Measurements from ENCODE around the gene SAFB. TPM values are rescaled to one million over a fixed set of nuclear protein-coding genes. Genes with fewer than 3 reads are reported as not detected.

SAFB gene
- polyA plus RNA-seq, 2 of the 4 experiments (the other 2 are of a cell fraction) = 55.0 to 74.0 TPM

DNA sequence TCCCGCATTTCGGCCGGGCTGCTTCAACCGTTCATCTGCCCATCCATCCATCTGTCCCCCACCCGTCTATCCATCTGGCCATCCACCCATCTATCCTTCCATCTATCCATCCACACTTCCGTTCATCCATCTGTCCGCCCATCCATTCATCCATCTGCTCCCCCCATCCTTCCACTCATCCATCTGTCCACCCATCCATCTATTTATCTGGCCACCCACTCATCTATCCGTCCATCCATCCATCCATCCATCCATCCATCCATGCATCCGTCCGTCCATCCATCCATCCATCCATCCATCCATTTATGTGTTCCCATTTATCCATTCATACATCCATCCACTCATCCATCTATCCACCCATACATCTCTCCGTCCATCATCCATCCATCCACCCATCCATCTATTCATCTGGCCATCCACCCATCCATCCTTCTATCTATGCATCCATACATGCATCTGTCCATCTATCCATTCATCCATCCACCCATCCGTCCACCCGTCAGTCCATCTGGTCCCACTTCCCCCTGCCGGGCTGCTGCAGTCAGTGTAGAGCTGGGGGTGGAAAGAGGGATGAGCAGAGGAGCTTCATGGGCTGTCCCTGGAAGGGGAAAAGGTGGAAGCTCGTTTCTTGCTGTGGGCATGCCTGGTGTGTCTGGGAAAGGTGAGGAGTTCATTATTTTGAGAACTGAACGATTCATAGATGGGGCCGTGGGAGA is 58.7 kb downstream of the SAFB start:
- peak overlapping the region; percentile 91 for H3K4me2 ChIP-seq
- POLR2A ChIA-PET = no interaction called here
- 80% methylated on average over 17 of the region's 17 CpGs for WGBS (ENCODE audit: missing lambda C conversion rate)
- peaks cover 9% of the 10 kb centered on the region; the same call in 1 of the 3 replicates for H3K4me1 ChIP-seq
- H3K27ac ChIP-seq = peak overlapping the region; percentile 88 to 95; a peak in 4 of 6 replicates
- H3K9me3 ChIP-seq = no peaks in the 10 kb centered on the region
- ATAC-seq (no peak), DNase-seq (ENCODE audit: low read depth in 1 of 2, low spot score in 1 of 2) (no peak), FAIRE-seq (no peak)
- CTCF ChIA-PET = interaction anchor here (0.8 to 1.9 kb wide), 2 partner anchors 8 to 38 kb away, joined by 4 read pairs; partner anchors contain the start of genes LONP1 and RPL36
- TF ChIP-seq CEBPB (IDR thresholded peaks at IDR 0.05) = no peak
- TF ChIP-seq HOXB13 (CRISPR knock-in tag; IDR thresholded peaks at IDR 0.05; ENCODE audit: low read depth) = no peak
- TF ChIP-seq ZC3H11A (IDR thresholded peaks at IDR 0.05) = no peak
- TF ChIP-seq JUN (IDR thresholded peaks at IDR 0.05) = no peak
- TF ChIP-seq MAX (IDR thresholded peaks at IDR 0.05) = no peak
- peak overlapping the region; percentile 76 for H3K4me3 ChIP-seq

GRCh38 chr19:5682107-5682482 is 59.2 kb downstream of the SAFB start:
- Histone ChIP-seq H3K4me3 (no peak overlapping the region), H3K4me2 (no peak overlapping the region), H3K4me1 (peaks cover 9% of the 10 kb centered on the region; the same call in 1 of the 3 replicates), H3K9me3 (no peaks in the 10 kb centered on the region), H3K27ac (no peak overlapping the region)
- ATAC-seq (no peak), FAIRE-seq (no peak), DNase-seq (ENCODE audit: low read depth in 1 of 2, low spot score in 1 of 2) (no peak)
- TF ChIP-seq RAD21 (conservative IDR thresholded peaks at IDR 0.05 in 1 of 2, IDR thresholded peaks at IDR 0.05 in 1 of 2) (no peak), SREBF2 (IDR thresholded peaks at IDR 0.05) (no peak), EHF (CRISPR knock-in tag; IDR thresholded peaks at IDR 0.05) (no peak), BCL3 (IDR thresholded peaks at IDR 0.05) (no peak), ATOH8 (CRISPR knock-in tag; IDR thresholded peaks at IDR 0.05; ENCODE audit: low read depth) (no peak), HOXB13 (CRISPR knock-in tag; IDR thresholded peaks at IDR 0.05; ENCODE audit: low read depth) (no peak), HES2 (IDR thresholded peaks at IDR 0.05) (no peak)
- WGBS (ENCODE audit: missing lambda C conversion rate) = 50% methylated on average over 3 of the region's 3 CpGs
- ChIA-PET POLR2A (interaction anchor here (0.6 kb wide), 1 partner anchor 22 kb away, joined by 4 read pairs; no protein-coding TSS in a partner anchor), CTCF (interaction anchor here (0.8 to 1.9 kb wide), 2 partner anchors 8 to 38 kb away, joined by 4 read pairs; partner anchors contain the start of genes LONP1 and RPL36)

DNA sequence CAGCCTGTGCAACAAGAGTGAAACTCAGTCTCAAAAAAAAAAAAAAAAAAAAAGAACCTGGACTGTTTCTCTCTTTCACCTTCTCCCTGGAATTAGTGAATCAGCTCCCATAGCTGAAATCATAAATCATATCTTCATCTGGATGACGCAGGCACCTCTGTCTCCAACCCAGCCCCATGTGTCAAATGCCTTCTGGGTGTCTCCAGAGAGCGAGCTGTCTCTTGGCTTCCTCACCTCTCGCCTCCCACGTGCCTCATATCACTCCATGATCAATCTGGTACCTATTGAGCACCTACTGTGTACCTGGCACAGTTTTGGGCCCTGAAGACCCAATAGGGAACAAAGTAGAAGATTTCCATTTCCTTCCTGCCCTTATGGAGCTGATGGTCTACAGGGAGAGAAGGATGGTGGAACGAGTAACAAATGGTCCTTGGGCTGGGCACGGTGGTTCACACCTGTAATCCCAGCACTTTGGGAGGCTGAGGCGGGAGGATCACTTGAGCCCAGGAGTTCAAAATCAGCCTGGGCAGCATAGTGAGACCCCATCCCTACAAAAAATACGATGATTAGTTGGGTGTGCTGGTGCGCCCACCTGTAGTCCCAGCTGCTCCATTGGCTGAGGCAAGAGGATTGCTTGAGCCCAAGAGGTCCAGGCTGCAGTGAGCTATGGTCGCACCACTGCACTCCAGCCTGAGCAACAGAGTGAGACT is 60.4 kb downstream of the SAFB start:
- TF ChIP-seq FOSL2 (IDR thresholded peaks at IDR 0.05) (no peak), FOSL2 (CRISPR knock-in tag; IDR thresholded peaks at IDR 0.05) (no peak), ZFP36 (IDR thresholded peaks at IDR 0.05; ENCODE audit: borderline replicate concordance, partially characterized antibody) (no peak), ZC3H11A (IDR thresholded peaks at IDR 0.05) (no peak), JUNB (IDR thresholded peaks at IDR 0.05) (no peak), CEBPB (IDR thresholded peaks at IDR 0.05) (no peak), HOXA7 (CRISPR knock-in tag; IDR thresholded peaks at IDR 0.05) (no peak), MYC (IDR thresholded peaks at IDR 0.05; ENCODE audit: borderline replicate concordance, low read length) (no peak), GATA3 (IDR thresholded peaks at IDR 0.05; ENCODE audit: borderline replicate concordance) (no peak), RAD21 (conservative IDR thresholded peaks at IDR 0.05 in 1 of 2, IDR thresholded peaks at IDR 0.05 in 1 of 2) (no peak), EHMT2 (IDR thresholded peaks at IDR 0.05; ENCODE audit: low read depth) (no peak), FOSB (CRISPR knock-in tag; IDR thresholded peaks at IDR 0.05) (no peak), MAX (IDR thresholded peaks at IDR 0.05) (no peak), HMGXB4 (CRISPR knock-in tag; IDR thresholded peaks at IDR 0.05; ENCODE audit: borderline replicate concordance) (no peak), ZNF302 (CRISPR knock-in tag; IDR thresholded peaks at IDR 0.05) (no peak), EHF (CRISPR knock-in tag; IDR thresholded peaks at IDR 0.05) (no peak), PHF8 (IDR thresholded peaks at IDR 0.05; ENCODE audit: borderline replicate concordance, low read depth) (no peak), NPAS2 (CRISPR knock-in tag; IDR thresholded peaks at IDR 0.05; ENCODE audit: borderline replicate concordance) (no peak), TP53 (CRISPR knock-in tag; IDR thresholded peaks at IDR 0.05) (no peak), FOXS1 (CRISPR knock-in tag; IDR thresholded peaks at IDR 0.05) (no peak)
- no peak overlapping the region for H3K4me3 ChIP-seq
- POLR2A ChIA-PET = no interaction called here
- 76% methylated on average over 9 of the region's 10 CpGs for WGBS (ENCODE audit: missing lambda C conversion rate)
- DNase-seq (ENCODE audit: low read depth in 1 of 2, low spot score in 1 of 2) = no peak
- H3K27ac ChIP-seq = no peak overlapping the region
- no peak overlapping the region for H3K4me2 ChIP-seq
- FAIRE-seq = no peak
- CTCF ChIA-PET = interaction anchor here (1.9 kb wide), 1 partner anchor 37 kb away, joined by 4 read pairs; the partner anchor contains the start of gene LONP1
- ATAC-seq = no peak
- H3K4me1 ChIP-seq = peaks cover 9% of the 10 kb centered on the region; the same call in 1 of the 3 replicates
- H3K9me3 ChIP-seq = no peaks in the 10 kb centered on the region
